ENCODE measurements around the gene PTH1R.

Gene PTH1R

DNA sequence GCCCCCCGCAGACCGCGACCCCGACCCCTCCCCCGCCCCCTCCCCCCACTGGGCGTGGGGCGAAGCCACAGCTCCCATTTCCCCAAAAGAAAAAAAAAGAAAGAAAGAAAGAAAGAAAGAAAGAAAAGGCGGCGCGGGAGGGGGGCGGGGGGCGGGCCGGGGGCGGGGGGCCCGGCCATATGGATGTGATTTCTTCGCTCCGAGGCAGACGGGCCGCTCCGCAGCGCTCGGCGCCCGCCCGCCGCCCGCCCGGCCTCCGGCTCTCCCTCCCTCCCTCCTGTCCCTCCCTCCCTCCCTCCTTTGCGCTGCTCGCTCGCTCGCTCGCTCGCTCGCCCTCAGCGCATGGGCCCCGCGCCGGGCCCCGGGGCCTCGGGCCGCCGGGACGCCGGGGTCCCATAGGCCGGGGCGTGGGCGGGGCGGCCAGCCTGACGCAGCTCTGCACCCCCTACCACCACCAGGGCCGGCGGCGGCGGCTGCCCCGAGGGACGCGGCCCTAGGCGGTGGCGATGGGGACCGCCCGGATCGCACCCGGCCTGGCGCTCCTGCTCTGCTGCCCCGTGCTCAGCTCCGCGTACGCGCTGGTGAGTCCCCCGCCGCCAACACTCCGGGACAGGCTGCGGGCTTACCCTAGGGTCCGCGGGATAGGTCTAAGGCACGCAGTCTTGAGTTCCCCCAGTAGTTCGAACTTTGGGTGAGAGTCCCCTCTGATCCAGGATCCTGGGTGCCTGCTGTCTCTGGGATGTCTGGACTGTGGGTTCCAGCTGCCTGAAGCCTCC lies 5.7 kb downstream of the PTH1R start:
- DNase-seq (ENCODE audit: low read depth, low spot score): no peak

- no peak for DNase-seq (ENCODE audit: low read depth, low spot score)
These were observed 6.3 kb downstream of the PTH1R start for GRCh38 chr3:46883830-46884185.

DNA sequence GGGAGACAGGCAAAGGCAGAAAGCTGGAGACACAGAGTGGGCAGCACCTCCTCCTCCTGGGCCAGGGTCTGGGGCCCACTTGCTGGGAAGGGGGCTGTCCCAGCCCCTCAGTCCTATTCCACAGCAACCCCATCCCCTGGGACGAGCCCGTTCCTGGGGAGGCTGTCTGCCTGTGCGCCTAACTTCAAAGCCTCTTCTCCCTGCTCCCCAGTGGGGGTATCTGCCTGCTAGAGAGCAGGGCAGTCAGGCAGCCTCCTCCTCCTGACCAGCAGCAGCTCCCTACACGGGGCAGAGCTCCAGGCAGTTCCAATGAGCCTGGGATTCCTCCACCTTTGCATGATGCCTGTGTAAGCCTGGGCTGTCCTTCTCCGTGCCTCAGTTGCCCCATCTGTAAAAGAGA lies 6.9 kb downstream of the PTH1R start:
- no peak for DNase-seq (ENCODE audit: low read depth, low spot score)

GRCh38 chr3:46884929-46885328 lies 7.4 kb downstream of the PTH1R start:
- DNase-seq (ENCODE audit: low read depth, low spot score): no peak

GRCh38 chr3:46885612-46886011 lies 8.1 kb downstream of the PTH1R start:
- no peak for DNase-seq (ENCODE audit: low read depth, low spot score)

DNA sequence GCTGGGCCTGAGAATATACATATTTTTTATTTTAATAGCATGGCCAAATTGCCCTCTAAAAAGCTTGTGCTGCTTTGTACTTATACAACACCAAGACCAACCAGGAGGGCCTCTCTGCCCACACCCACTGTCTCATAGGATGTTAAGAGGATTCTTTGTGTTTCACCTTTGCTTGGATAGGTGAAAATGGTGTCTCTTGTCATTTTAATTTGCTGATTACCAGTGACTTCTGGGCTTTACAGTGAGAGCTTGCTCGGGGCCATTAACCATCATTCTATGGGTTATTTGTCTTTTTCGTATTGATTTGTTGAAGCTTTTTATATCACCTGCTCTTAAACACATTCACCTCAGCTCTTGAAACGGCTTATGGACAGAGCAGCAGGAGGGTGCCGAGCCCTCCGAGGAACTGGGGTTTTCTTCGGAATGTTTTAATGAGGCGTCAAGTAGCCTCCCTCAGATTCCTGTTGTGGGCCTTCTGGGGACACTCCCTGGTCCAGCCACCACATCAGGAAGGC lies 10.5 kb downstream of the PTH1R start:
- DNase-seq (ENCODE audit: low read depth, low spot score): no peak

GRCh38 chr3:46888705-46889104 lies 11.2 kb downstream of the PTH1R start:
- no peak for DNase-seq (ENCODE audit: low read depth, low spot score)

DNA sequence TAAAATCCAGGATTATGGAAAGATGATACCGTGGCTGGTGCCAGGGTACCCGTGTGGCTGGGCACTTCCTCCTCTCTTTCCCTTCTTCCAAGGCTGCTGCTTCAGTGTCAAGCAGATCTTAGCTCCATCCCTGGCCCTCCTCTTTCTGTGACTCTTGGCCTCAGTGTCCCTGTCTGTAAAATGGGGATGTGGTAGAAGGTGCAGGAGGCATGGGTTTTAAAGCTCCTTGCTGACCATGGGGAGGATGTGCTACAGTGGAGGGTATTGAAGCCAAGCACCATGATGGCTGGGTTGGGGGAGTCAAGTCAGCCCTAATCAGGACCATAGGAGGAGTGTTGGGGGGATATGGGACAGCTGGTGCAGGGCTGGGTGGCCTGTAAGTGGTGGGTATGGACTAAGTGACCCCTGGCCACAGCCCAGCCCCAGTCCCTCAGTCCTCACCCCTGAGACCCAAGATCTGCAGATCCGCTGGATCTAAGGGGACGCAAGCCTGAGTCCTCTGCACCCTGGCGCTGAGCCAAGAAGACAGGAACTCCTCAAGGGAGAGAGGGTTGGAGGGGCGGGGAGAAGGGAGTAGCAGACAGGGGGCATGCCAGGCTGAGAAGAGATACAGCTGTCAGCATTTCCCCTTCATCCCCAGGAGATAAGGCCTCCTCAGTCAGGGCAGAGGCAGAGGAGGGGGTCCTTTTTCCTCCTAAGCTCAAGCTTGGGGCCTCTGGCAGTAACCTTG lies 12.0 kb downstream of the PTH1R start:
- no peak for DNase-seq (ENCODE audit: low read depth, low spot score)

DNA sequence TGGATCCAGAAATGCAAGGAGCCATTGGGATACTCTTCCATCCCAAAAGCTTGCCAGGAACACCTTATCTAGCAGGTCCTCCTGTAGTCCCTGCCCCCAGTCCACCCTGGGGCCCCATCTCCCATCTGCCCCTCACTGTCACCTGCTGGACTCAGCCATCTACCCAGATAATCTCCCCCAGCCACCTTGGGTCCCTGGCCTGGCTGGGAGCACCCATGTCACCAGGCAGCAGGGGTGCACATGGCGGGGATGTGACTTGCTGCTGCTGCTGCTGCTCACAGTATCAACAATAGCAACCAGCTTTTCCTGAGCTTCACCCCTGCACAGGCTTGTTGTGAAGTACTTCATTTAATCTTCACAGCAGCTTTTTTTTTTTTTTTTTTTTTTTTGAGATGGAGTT lies 12.6 kb downstream of the PTH1R start:
- DNase-seq (ENCODE audit: low read depth, low spot score): no peak

DNA sequence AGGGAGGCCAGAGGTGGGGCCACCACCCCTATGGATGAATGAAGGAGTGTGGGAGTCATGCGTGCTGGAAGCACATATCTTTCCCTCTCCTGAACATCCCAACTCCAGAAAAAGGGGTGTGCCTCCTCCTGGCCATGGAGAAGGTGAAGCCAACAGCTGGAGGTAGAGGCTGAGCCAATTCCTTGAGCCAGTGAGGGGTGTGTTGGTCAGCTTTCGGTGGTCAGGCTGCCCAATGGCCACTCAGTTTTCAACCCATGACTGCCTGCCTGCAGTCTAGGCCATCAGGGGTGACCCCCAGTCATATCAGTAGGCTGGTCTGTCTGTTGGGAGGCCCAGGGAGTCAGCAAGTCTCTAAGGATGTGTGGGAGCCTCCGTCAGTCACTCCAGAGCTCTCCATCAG lies 13.6 kb downstream of the PTH1R start:
- no peak for DNase-seq (ENCODE audit: low read depth, low spot score)

DNA sequence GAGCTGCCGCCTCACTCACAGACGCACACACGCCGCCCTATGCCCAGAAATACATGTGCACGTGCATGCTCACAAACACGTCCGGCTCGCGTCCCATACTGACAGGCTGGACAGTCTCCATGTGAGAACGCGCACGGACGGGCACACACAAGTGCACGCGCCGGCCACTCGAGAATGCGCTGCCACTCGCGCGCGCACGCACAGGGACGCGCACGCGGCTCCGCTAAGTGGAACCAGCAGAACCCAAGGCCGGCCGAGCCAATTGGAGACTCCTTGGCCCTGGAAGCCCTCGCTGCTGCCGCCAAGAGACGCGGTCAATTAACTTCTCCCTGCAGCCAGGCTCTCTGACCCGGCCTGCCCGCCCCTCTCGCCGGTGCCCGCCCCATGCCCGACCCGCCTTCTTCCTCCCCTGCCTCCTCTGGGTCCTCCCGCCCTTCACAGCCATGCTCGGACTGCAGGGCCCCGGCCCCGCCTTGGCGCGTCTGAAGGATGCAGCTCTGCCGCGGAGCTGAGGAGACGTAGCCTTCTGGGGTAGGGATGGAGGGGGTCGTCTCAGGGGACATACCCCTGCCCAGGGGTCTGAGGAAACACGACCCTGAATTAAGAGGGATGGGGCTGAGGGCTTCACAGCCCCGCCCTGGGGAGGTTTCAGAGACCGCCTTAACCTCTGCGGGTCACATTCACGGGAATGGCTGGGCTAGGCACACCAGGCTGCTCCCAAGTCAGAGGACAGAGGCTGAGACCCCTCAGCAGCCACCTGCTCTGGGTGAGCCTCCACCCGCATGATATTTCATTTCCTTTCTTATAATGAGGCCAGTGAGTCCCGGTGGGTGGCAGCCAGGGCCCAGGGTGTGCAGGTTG lies 15.0 kb downstream of the PTH1R start:
- DNase-seq (ENCODE audit: low read depth, low spot score): no peak

DNA sequence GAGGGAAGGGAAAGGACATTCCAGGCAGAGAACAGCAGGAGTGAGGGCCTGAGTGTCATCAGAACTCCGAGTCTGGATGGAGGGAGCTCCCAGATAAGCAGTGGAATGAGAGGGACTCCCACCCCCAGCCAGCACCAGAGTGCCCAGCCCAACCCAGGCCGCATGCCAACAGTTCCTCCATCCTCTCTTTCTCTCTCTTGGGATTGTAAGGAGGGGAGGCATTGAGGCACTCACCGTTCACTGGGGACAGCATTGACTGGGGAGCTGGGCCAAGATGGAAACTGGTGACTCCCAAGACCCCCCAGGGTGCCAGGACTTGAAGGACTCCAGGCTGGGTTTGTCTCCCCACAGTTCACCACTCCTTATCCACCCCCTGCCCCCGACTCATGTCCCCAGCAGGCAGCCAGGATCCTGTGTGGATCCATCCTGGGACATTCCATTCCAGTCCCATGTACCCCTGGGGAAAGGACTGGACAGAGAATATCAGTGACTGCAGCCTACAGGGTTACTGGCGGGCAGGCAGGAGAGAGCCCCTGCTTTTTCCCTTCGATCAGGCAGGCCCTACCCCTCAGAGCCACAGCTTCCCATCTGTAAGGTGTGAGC lies 15.7 kb downstream of the PTH1R start:
- DNase-seq (ENCODE audit: low read depth, low spot score): no peak

DNA sequence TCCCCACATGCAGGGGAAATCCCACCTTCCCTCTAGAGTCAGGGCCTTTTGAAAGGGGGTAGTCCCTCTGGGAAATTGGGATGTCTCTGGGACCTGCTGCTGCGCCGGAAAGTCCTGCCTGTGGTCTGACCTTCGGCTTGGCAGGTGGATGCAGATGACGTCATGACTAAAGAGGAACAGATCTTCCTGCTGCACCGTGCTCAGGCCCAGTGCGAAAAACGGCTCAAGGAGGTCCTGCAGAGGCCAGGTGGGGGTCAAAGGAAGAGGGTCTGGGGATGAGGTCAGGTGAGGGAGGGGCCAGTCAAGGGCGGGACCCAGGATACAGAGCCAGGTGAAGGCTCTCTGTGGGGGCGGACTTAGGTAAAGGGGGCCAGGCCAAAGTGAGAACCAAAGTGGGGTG lies 16.2 kb downstream of the PTH1R start:
- no peak for DNase-seq (ENCODE audit: low read depth, low spot score)

DNA sequence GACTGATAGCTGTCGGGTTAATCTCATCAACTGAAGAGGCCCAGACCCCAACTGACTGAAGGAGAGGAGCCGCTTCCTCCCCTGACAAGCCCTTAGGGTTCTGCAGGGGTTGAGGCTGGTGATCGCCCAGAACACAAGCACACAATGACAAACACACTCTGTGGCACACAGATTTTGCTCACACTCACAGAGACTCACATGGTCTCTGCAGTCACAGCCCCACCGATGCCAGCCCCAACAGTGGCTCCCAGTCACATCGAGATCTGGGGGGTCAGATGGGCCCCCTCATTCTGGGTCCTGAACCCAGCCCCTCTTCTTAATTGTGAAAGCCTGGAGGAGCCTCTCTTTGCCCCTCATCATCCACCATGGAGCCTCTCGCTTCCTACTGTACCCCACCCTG lies 16.7 kb downstream of the PTH1R start:
- no peak for DNase-seq (ENCODE audit: low read depth, low spot score)

- peak; percentile 62 for DNase-seq (ENCODE audit: low read depth, low spot score)
These were observed 17.7 kb downstream of the PTH1R start for GRCh38 chr3:46895204-46895660.

GRCh38 chr3:46895761-46896160 lies 18.2 kb downstream of the PTH1R start:
- DNase-seq (ENCODE audit: low read depth, low spot score): no peak

DNA sequence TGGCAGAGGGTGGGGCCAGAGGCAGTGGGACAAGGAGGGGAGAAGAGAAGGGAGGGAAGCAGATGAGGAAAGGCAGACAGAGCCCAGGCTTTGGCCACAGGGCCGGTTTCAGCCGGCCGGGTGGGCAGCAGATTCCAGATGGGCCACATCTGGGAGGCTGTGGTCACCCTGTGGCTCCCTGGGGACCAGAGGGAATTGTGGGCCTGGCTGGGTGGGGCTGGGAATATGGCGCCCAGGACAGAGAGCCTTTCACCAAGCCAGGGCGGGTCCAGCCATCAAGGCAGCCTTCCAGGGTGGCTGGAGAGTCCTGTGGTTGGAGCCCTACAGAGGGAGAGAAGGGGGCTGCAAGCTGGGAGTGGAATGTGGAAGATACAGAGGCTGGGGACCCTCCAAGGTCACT lies 18.9 kb downstream of the PTH1R start:
- DNase-seq (ENCODE audit: low read depth, low spot score): no peak

DNA sequence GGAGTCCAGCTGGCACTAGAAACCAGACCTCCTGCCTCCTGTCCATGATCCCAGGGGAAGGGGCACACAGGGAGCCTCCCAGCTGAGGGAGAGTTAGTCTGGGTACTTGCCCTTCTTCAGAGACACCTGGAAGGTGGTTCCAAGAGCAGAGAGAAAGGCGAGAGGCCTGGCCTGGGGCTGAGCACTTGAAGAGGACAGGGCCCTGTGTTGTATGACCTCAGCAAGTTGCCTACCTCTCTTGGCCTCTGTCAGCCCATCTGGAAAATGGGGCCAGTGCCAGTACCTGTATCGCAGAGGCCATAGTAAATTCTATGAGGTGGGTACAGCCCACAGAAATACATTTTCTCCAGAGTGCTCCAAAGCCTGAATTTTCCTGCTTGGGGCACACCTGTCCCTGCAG lies 19.5 kb downstream of the PTH1R start:
- no peak for DNase-seq (ENCODE audit: low read depth, low spot score)

- no peak for DNase-seq (ENCODE audit: low read depth, low spot score)
These were observed 20.4 kb downstream of the PTH1R start for GRCh38 chr3:46897829-46898320.

DNA sequence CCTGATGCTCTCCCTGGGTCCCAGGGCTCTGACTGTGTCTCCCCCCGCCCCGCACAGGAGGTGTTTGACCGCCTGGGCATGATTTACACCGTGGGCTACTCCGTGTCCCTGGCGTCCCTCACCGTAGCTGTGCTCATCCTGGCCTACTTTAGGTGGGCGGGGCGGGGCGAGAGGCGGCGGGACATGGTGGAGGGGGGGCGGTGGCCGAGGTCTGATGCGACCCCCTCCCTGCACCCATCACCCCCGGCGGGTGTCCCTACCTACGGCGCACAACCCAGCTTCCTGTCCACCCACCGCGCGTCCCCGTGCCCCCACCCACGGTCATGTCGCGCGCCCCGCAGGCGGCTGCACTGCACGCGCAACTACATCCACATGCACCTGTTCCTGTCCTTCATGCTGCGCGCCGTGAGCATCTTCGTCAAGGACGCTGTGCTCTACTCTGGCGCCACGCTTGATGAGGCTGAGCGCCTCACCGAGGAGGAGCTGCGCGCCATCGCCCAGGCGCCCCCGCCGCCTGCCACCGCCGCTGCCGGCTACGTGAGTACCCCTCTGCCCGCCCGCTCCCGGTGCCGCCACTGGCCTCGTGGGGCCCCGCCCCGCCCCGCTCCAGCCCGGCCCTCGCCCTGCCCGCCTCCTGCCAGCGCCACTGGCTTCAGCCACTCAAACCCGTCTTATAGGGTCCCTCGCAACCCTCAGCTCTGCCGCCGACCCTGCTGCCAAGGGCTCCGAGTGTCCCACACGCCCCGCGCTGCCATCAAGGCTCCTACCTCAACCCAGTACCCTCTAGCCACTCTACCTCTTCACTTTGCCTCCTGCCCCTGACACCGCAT lies 21.0 kb downstream of the PTH1R start:
- DNase-seq (ENCODE audit: low read depth, low spot score): no peak
